Bone marrow (tissue), 2 donors: ENCODE results near the gene LTBP1.
"Not testable (repeated sequence)": the region's sequence is repeated elsewhere in the genome, so short reads cannot be mapped to it uniquely, and the experiment has no call there.

ENCODE experiments used
- DNase-seq, 2 donors: peaks; one replicate each; lab custom pipeline; 2025; lab: John Stamatoyannopoulos, UW

Gene LTBP1

GRCh38 chr2:33222309-33222708, 275.6 kb downstream of the LTBP1 start:
- DNase-seq, result no peak

DNA sequence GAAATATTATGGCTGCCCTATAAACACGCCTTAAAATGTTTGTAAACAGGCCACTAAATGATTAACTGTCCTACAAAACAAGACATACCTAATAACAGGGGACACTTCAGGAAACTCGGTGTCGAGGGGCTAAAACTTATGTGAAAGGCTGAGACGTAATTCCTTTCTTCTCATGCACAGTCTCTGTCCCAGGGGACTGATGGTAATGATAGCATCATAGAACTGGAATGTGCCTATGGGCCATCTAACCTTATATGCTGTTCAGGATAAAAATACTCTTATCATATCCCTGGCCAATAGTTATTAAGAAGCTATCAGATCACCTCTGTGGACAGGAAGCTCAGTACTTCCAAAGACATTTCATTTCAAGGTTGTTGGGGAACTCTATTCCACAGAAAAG, 277.1 kb downstream of the LTBP1 start:
- DNase-seq, result no peak

DNA sequence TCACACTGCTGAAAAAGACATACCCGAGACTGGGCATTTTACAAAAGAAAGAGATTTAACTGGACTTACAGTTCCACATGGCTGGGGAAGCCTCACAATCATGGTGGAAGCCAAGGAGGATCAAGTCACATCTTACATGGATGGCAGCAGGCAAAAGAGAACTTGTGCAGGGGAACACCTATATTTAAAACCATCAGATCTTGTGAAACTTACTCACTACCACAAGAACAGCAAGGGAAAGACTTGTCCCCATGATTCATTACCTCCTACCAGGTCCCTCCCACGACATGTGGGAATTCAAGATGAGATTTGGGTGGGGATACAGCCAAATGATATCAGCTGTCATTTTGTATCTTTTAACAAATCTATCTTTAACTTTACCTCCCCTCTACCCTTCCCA, 278.6 kb downstream of the LTBP1 start:
- no peak for DNase-seq

GRCh38 chr2:33226546-33226945, 279.8 kb downstream of the LTBP1 start:
- DNase-seq, result no peak

GRCh38 chr2:33229646-33230045, 282.9 kb downstream of the LTBP1 start:
- no peak for DNase-seq

DNA sequence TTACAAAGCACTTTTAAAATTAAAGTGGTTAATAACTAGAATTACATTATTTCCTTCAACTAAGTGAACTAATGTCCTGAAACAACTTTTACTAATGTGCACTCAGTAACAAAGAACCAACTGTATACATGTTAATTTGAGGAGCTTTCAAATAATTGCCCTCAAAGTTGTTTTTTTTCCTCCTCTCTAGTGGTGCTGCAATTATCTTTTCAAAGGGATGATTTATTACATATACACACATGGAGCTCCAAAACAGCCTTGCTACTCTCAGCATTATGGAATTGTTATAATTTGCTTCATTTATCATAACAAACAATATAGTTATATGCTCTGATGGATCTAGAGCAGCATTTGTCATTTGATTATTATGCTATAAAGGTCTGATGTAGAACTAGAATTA, 283.4 kb downstream of the LTBP1 start:
- no peak for DNase-seq

GRCh38 chr2:33230842-33231241, 284.1 kb downstream of the LTBP1 start:
- DNase-seq, result no peak

- DNase-seq, result not testable (repeated sequence)
Measured at GRCh38 chr2:33235559-33235958, 288.8 kb downstream of the LTBP1 start.

DNA sequence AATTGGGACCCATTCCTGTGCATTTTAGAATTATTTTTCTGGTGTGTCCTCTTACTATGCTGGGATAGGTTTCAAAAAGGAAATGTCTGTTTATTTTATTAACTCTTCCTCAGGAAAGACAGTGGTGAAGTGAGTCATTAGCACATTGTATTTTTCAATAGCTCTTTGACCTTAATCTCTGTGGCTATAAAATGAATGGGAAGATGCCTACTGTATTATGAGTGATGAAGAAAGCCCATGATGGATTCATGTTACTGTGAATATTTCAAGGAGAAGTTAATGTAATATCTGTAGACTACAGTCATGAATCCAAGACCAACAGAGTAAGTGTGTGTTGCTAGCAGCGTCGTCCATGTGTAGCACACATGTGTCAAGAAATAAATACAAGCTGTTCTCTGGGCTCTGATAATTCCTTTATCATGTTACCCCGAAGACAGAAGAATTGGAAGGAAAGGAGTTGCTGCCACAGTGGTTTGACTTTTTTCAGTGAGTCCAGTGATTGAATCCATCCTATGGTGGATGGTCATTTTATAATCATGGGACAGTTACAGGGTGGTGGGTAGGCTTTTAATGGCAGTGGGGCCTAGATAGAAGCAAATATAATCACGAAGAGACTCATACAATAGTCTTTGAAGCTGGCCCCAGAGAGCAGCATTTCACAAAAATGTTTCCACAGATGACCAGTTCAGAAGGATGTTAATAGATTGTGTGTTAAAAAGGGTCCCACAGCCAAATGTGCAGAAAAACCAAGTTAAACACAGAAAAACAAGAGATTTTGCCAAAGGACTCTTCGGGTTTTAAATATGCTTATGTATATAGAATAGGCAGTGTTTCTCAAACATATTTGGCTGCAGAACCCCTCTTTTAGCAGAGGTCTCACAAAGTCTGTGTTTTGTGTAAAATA, 290.0 kb downstream of the LTBP1 start:
- no peak for DNase-seq

GRCh38 chr2:33238111-33238510, 291.4 kb downstream of the LTBP1 start:
- DNase-seq, result no peak

- DNase-seq, result no peak
Measured at GRCh38 chr2:33240178-33240577, 293.4 kb downstream of the LTBP1 start.

DNA sequence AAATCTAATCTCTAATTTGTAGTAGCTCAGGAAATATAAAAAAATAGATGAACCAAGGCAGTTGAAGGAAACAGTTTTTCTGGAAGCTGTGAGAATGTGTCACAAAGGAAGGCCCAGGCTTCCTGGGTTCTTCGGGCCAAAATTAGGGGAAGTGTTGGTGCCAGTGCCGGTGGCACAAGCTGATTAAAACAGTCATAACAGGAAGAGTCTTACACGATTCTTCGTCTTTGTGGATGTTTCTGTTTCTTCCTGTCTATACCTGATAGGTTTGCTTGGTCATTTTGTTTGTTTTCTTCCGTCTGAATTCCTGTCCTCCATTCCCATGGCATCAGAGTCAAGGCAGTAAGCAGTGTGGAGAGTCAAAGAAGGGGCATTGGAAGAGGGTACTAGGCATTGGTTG, 294.3 kb downstream of the LTBP1 start:
- DNase-seq, result no peak

DNA sequence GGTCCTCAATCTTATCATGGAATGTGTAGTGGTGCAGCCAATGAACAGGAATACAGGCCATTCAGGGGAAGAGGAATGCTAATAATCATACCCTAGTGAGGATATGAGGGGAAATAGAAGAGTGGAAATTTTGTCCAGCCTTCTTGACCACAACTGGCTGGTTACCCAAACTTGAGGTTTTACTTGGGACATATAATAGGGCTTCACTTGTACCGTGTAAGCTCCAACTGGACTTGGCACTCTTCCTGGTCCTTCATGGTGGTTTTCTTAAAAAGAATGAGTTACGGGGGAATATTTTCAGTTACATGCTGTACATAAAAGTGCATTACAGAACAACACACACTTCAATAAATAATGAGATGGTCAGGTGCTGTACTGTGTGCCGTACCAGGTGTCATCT, 294.8 kb downstream of the LTBP1 start:
- DNase-seq, result no peak

DNA sequence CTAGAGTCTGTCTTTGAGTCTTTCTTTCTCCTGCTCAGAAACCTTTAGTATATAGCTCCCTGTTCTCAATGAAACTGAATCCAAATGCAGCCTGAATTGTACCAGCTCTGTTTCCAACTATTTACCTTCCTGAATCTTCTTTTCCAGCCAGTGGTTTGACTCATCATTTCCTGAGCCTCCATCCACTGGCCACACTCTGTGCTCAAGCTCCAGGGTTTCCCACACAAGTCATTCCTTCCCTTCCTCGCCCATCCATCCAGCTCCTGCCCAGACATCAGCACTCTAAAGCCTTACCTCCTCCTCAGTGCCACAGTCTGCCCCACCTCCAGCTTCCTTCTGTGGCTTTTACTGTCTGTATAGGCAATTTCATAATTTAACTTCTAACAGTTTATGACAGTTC, 296.1 kb downstream of the LTBP1 start:
- no peak for DNase-seq

DNA sequence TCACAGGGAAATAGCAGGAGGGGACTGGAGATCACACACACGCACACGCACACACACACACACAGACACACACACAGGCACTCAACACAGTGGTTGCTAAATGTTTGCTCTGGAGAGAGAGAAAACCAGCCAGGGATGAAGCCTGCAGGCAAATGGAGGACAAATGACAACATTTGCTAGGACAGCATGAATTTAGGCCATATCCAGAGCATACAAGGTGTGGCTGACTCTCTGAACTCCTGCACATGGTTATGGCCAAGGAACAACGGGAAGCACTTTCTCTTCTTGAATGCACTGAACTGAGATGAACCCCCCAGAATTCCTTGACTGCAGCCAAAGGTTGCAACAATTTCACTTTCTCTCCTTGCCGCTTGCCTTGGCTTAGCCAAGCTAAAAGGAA, 299.7 kb downstream of the LTBP1 start:
- no peak for DNase-seq

DNA sequence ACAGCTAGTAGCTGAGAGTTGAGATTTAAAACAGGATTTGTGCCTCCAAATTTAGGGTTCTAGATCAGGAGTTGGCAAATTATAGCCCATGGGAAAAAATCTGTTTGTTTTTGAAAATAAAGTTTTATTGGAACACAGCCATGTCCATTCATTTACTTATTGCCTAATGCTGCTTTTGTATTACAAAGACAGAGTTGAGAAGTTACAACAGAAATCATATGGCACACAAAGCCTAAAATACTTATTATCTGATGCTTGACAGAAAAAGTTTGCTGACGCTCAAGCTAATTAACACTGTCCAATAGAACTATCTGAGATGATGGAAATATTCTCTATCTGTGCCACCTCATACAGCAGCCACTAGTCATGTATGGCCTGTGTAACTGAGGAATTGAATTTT, 300.6 kb downstream of the LTBP1 start:
- DNase-seq, result no peak

DNA sequence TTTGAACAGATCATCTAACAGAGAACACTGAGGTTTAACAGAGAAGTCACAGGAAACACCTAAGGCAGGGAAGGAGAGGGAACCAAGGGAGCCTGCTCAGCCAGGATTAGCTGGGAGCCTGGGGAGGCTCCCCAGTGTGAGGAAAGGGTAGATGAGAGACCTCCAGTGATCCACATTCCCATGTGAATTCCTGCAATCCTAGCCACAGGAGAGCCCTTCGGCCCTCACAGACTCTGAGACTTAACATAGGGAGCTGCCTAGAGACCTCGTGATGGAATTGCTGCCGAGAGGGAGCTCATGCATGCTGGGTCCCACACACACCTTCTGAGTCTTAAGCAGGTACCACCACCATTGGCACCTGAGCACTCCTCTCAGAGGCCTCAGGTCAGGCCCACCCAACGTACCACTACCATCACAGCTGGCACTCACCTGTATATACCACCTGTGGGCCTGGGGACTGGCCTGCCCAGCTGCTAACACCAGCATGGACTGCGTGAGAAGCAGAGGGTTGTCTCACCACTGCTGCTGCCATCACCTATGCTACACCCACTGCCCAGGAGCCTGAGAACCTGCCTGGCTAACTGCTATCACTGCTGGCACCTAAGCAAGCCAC, 303.8 kb downstream of the LTBP1 start:
- no peak for DNase-seq

DNA sequence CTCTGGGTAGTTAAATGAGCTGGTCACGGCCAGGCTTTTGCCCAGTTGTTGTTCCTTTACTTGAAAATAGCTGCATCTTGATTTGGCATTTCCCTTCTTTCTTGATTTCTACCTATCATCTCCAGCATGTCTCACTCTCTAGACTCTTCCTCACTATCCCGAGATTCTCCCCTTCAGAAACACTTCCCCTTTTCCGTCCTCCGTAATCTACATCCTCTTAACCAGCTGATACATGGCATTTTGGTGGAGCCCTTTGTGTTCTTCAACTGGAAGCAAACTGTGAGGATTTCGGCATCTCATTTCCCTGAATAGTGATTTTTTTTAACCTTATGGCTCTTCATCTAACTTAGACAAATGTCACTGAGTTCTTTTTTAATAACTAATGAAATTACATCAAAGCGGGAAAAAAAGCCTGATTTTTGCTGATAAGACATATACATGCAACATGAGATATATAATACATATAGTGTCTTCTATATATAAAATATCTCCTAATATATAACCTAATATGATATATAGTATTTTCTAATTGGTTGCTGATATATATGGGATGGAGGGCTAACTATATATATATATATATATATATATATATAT, 309.5 kb downstream of the LTBP1 start:
- DNase-seq, result no peak

GRCh38 chr2:33258387-33258786, 311.6 kb downstream of the LTBP1 start:
- no peak for DNase-seq

GRCh38 chr2:33262097-33262496, 315.3 kb downstream of the LTBP1 start:
- no peak for DNase-seq

DNA sequence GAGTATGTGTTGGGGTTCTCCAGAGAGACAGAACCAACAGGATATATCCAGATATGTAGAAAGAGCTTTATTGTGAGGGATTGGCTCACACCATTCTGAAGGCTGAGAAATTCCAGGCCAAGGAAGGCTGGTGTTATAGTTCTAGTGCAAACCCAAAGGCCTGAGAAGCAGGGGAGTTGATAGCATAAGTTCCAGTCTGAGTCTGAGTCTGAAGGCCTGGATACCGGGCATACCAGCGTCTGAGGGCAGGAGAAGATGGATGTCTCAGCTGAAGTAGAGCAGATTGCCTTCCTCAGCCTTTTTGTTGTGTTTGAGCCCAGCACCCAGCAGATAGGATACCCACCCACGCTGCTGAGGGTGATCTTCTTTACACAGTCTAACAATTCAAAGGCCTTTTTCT, 318.0 kb downstream of the LTBP1 start:
- no peak for DNase-seq

- DNase-seq, result no peak
Measured at GRCh38 chr2:33265584-33266338, 319.0 kb downstream of the LTBP1 start.

GRCh38 chr2:33266467-33266866, 319.7 kb downstream of the LTBP1 start:
- DNase-seq, result no peak
